Heart left ventricle (tissue), 16 donors: ENCODE measurements around the gene TRIM29. TPM values are rescaled to one million over a fixed set of nuclear protein-coding genes. Genes with fewer than 3 reads are reported as not detected.

Source experiments
- ATAC-seq, 4 donors: fragments of 200-7000 bp; cut with Tn5 transposase; one replicate each; pipeline ENCODE4 v1.9.1; 2020 to 2022; ENCODE audit warnings: moderate library complexity in 4 of 4, mild to moderate bottlenecking in 3 of 4, moderate number of reproducible peaks in 1 of 4
- DNase-seq, 5 donors: peaks; one replicate each; pipeline ENCODE4 v3.0.0-alpha.2; 2020
- H3K27ac ChIP-seq, 12 donors: fragments of 200-600 bp; sonication (generic) in 4 of 12; one replicate each; pipeline versions ENCODE4 v1.5.0 to v1.8.0; 2016 to 2022; ENCODE audit warnings: mild to moderate bottlenecking in 2 of 12
- H3K27me3 ChIP-seq, 9 donors: fragments of 200-600 bp; sonication (generic) in 2 of 9; one replicate each; pipeline versions ENCODE4 v1.5.1 to v1.8.0; 2016 to 2022; ENCODE audit warnings: mild to moderate bottlenecking in 3 of 9
- H3K36me3 ChIP-seq, 9 donors: fragments of 200-600 bp; sonication (generic) in 2 of 9; one replicate each; pipeline versions ENCODE4 v1.5.0 to v1.8.0; 2018 to 2022; ENCODE audit warnings: mild to moderate bottlenecking in 2 of 9
- H3K4me1 ChIP-seq, 12 donors: fragments of 200-600 bp; sonication (generic) in 4 of 12; one replicate each; pipeline versions ENCODE4 v1.5.0 to v1.8.0; 2016 to 2022; ENCODE audit warnings: mild to moderate bottlenecking in 3 of 12
- H3K4me3 ChIP-seq, 12 donors: fragments of 200-600 bp; sonication (generic) in 4 of 12; one replicate each; pipeline versions ENCODE4 v1.5.0 to v1.8.0; 2017 to 2022; ENCODE audit warnings: mild to moderate bottlenecking in 9 of 12, moderate library complexity in 4 of 12
- H3K9me3 ChIP-seq, 12 donors: fragments of 200-600 bp; sonication (generic) in 4 of 12; one replicate each; pipeline versions ENCODE4 v1.5.0 to v1.8.0; 2016 to 2022; ENCODE audit warnings: mild to moderate bottlenecking in 1 of 12
- CTCF ChIP-seq, 12 donors: fragments of 200-600 bp; sonication (generic) in 4 of 12; IDR thresholded peaks; one replicate each; pipeline versions ENCODE4 v1.5.0 to v1.8.0; 2018 to 2022; ENCODE audit warnings: antibody characterized with exemption in 12 of 12, mild to moderate bottlenecking in 5 of 12
- POLR2A ChIP-seq, 2 donors: fragments of 450-650 bp; IDR thresholded peaks; one replicate each; pipeline ENCODE4 v1.6.1; 2017; ENCODE audit warnings: antibody characterized with exemption in 2 of 2, mild to moderate bottlenecking in 2 of 2, moderate library complexity in 2 of 2
- WGBS, 4 donors: extraction: QIAGEN DNeasy Blood & Tissue Kit in 2 of 4; methylation state at CpG; one replicate each; pipeline versions ENCODE4 v1.1.5 to v1.1.7; 2013 to 2018; 5-methylcytosine and 5-hydroxymethylcytosine counted together
- intact Hi-C, 10 donors: fragments of 100-400 bp; cut with DNase I; formaldehyde crosslinking; loops; one replicate each; pipeline versions ENCODE4 v1.11.1 to v1.14.2; 2022
- polyA plus RNA-seq, 2 donors: library from polyadenylated mRNA; stranded (reverse); fragments of 200-250 nt; gene quantifications; one replicate each; pipeline ENCODE4 v1.2.3, GENCODE V29; 2013
- total RNA-seq, 9 donors: library from RNA; depleted of rRNA in 2 of 9; stranded (reverse); fragments of >200 nt in 2 of 9; fragmentation: NEBNext Ultra II Directional in 3 of 9; extraction: Animal tissue kit (Norgen Biotek cat#: 25700) in 3 of 9; gene quantifications; one replicate each; pipeline versions ENCODE4 v1.1.0 to v1.2.4, GENCODE V29; 2016 to 2023
- donor health status: ischemic (EF 13 %, LVEDD 7.1; RV severe dilation, severe dysfunction).
- donor health status: healthy with polysubstance abuse.
- donor health status: DM: no; HTN: yes; CAD: no.
- donor health status: DM: no; HTN: no; CAD: no.
- donor health status: ischemic (EF 25% LVEDD 6.9; RV normal size, moderate dysfunction).
- donor health status: ischemic (EF 25% LVEDD 5.7; RV mildly dilated, moderate dysfunction).
- donor health status: healthy.
- donor health status: DM: yes; HTN: yes; CAD: no.
- donor health status: ischemic (EF 35%, LVEDD 5.7; RV mildly dilated, moderate dysfunction).
- donor health status: nonischemic (EF 11% LVEDD 7.7; RV severe dilation, severe dysfunction).
- donor health status: DM: yes; HTN: yes; CAD: no.
- donor health status: PGD.
- donor health status: ischemic (EF 29% LVEDD 5.4; RV normal size, mild dysfunction).
- donor health status: nonischemic (EF 23%, LVEDD 6.1; RV moderate dilation, normal function).

TRIM29 gene
- total and polyA plus RNA-seq, 11 donors: 0.14 to 6.4 (median 0.56) TPM; not detected in 8

- no peak for DNase-seq
- no peak for ATAC-seq
Measured at GRCh38 chr11:120123946-120124345, 14.0 kb downstream of the TRIM29 start.

GRCh38 chr11:120122924-120123683, 14.8 kb downstream of the TRIM29 start:
- H3K4me3 ChIP-seq: no peak overlapping the region

More at GRCh38 chr11:120123946-120124345, 14.0 kb downstream of the TRIM29 start:
- intact Hi-C loops: loop anchor here in 1 of 10 donors (5.0 kb wide), 1 partner anchor 102 kb away; no protein-coding TSS in a partner anchor
- Histone ChIP-seq H3K27ac (no peak overlapping the region), H3K9me3 (no peaks in the 10 kb centered on the region), H3K36me3 (no peaks in the 10 kb centered on the region), H3K4me3 (no peak overlapping the region), H3K4me1 (no peaks in the 10 kb centered on the region), H3K27me3 (no peaks in the 10 kb centered on the region)
- WGBS, 4 donors: 75 to 90% (median 87%) methylated on average over 11 to 13 of the region's 13 CpGs
- TF ChIP-seq POLR2A (IDR thresholded peaks at IDR 0.05): no peak
- no peak for TF ChIP-seq CTCF (IDR thresholded peaks at IDR 0.05)

GRCh38 chr11:120121914-120122473, 15.9 kb downstream of the TRIM29 start:
- intact Hi-C loops: loop anchor here in 1 of 10 donors (5.0 kb wide), 1 partner anchor 100 kb away; no protein-coding TSS in a partner anchor
- no peak overlapping the region for H3K27ac ChIP-seq
- no peaks in the 10 kb centered on the region for H3K4me1 ChIP-seq
- no peaks in the 10 kb centered on the region for H3K9me3 ChIP-seq
- H3K4me3 ChIP-seq: no peak overlapping the region
- no peaks in the 10 kb centered on the region for H3K36me3 ChIP-seq
- 72 to 79% (median 74%) methylated on average over 5 to 9 of the region's 9 CpGs for WGBS, 4 donors
- peak in 1 of 5 donors; percentile 32 for DNase-seq
- ATAC-seq: peak in 3 of 4 donors; percentile 18 to 32 (median 31)
- TF ChIP-seq CTCF (IDR thresholded peaks at IDR 0.05) (no peak), POLR2A (IDR thresholded peaks at IDR 0.05) (no peak)
- H3K27me3 ChIP-seq: no peaks in the 10 kb centered on the region

More at GRCh38 chr11:120122924-120123683, 14.8 kb downstream of the TRIM29 start:
- Histone ChIP-seq H3K27ac (no peak overlapping the region), H3K36me3 (no peaks in the 10 kb centered on the region), H3K4me1 (no peaks in the 10 kb centered on the region), H3K27me3 (no peaks in the 10 kb centered on the region), H3K9me3 (no peaks in the 10 kb centered on the region)
- TF ChIP-seq POLR2A (IDR thresholded peaks at IDR 0.05) (no peak), CTCF (IDR thresholded peaks at IDR 0.05) (no peak)
- intact Hi-C loops: loop anchor here in 1 of 10 donors (5.0 kb wide), 1 partner anchor 101 kb away; no protein-coding TSS in a partner anchor
- ATAC-seq (no peak), DNase-seq (no peak)
- WGBS, 4 donors: 75 to 85% (median 77%) methylated on average over 12 of the region's 12 CpGs

- ATAC-seq (no peak), DNase-seq (no peak)
- WGBS, 4 donors: 56 to 73% (median 69%) methylated on average over 2 to 3 of the region's 3 CpGs
- no peaks in the 10 kb centered on the region for H3K27me3 ChIP-seq
- no peaks in the 10 kb centered on the region for H3K4me1 ChIP-seq
- H3K4me3 ChIP-seq: no peak overlapping the region
- no peaks in the 10 kb centered on the region for H3K9me3 ChIP-seq
- H3K36me3 ChIP-seq: no peaks in the 10 kb centered on the region
- no peak overlapping the region for H3K27ac ChIP-seq
- intact Hi-C loops: loop anchor here in 1 of 10 donors (5.0 kb wide), 1 partner anchor 99 kb away; no protein-coding TSS in a partner anchor
- TF ChIP-seq CTCF (IDR thresholded peaks at IDR 0.05): no peak
- no peak for TF ChIP-seq POLR2A (IDR thresholded peaks at IDR 0.05)
Measured at GRCh38 chr11:120121336-120121735, 16.6 kb downstream of the TRIM29 start.
